ENCODE measurements around the gene CTSC. TPM values are rescaled to one million over a fixed set of nuclear protein-coding genes. Genes with fewer than 3 reads are reported as not detected.

Gene CTSC
- polyA plus RNA-seq, 1 donor from 2014 or later: 5.2 TPM

GRCh38 chr11:88352139-88352538 lies 14.6 kb upstream of the CTSC start:
- Histone ChIP-seq H3K4me2 (ENCODE audit: low read length) (no peak overlapping the region), H3K9ac (ENCODE audit: low read length) (no peak overlapping the region), H3K27me3 (ENCODE audit: insufficient read depth, low read depth, low read length) (no peaks in the 10 kb centered on the region), H3K4me3 (ENCODE audit: low read length) (no peak overlapping the region), H3K27ac (ENCODE audit: low read length) (no peak overlapping the region), H3K79me2 (replicated peaks; ENCODE audit: insufficient read depth, low read length) (no peaks in the 10 kb centered on the region), H3K36me3 (ENCODE audit: insufficient read depth, low read length) (no peaks in the 10 kb centered on the region), H3K9me3 (ENCODE audit: low read length) (no peaks in the 10 kb centered on the region), H2AFZ (ENCODE audit: low read depth, low read length) (no peak overlapping the region), H3F3A (ENCODE audit: insufficient read depth, low read length, poor library complexity, severe bottlenecking) (no peaks in the 10 kb centered on the region), H3K9me2 (ENCODE audit: insufficient read depth, low read length) (no peaks in the 10 kb centered on the region), H4K20me1 (ENCODE audit: insufficient read depth) (no peaks in the 10 kb centered on the region)
- TF ChIP-seq REST (IDR thresholded peaks at IDR 0.05; ENCODE audit: borderline replicate concordance) (no peak), EP300 (conservative IDR thresholded peaks at IDR 0.05; ENCODE audit: poor library complexity, severe bottlenecking) (no peak), EZH2 (IDR thresholded peaks at IDR 0.05; ENCODE audit: borderline replicate concordance, insufficient read depth, low read length, poor library complexity, severe bottlenecking) (no peak), MXI1 (conservative IDR thresholded peaks at IDR 0.05; ENCODE audit: poor library complexity, severe bottlenecking) (no peak), RAD21 (conservative IDR thresholded peaks at IDR 0.05) (no peak), TAF1 (IDR thresholded peaks at IDR 0.05; ENCODE audit: low read depth) (no peak), CTCF (IDR thresholded peaks at IDR 0.05; ENCODE audit: poor library complexity, severe bottlenecking) (no peak), POLR2AphosphoS5 (IDR thresholded peaks at IDR 0.05) (no peak), SMC3 (conservative IDR thresholded peaks at IDR 0.05; ENCODE audit: poor library complexity) (no peak)

GRCh38 chr11:88348870-88349269 lies 11.3 kb upstream of the CTSC start:
- H3K4me2 ChIP-seq (ENCODE audit: low read length): no peak overlapping the region
- H3K9me2 ChIP-seq (ENCODE audit: insufficient read depth, low read length): no peaks in the 10 kb centered on the region
- no peak overlapping the region for H3K9ac ChIP-seq (ENCODE audit: low read length)
- no peak overlapping the region for H2AFZ ChIP-seq (ENCODE audit: low read depth, low read length)
- no peaks in the 10 kb centered on the region for H4K20me1 ChIP-seq (ENCODE audit: insufficient read depth)
- no peak for TF ChIP-seq EP300 (conservative IDR thresholded peaks at IDR 0.05; ENCODE audit: poor library complexity, severe bottlenecking)
- H3K36me3 ChIP-seq (ENCODE audit: insufficient read depth, low read length): no peaks in the 10 kb centered on the region
- no peaks in the 10 kb centered on the region for H3K27me3 ChIP-seq (ENCODE audit: insufficient read depth, low read depth, low read length)
- H3F3A ChIP-seq (ENCODE audit: insufficient read depth, low read length, poor library complexity, severe bottlenecking): no peaks in the 10 kb centered on the region
- H3K4me3 ChIP-seq (ENCODE audit: low read length): no peak overlapping the region
- H3K9me3 ChIP-seq (ENCODE audit: low read length): no peaks in the 10 kb centered on the region
- H3K79me2 ChIP-seq (replicated peaks; ENCODE audit: insufficient read depth, low read length): no peaks in the 10 kb centered on the region
- H3K27ac ChIP-seq (ENCODE audit: low read length): no peak overlapping the region

- Histone ChIP-seq H3K9ac (ENCODE audit: low read length) (no peak overlapping the region), H2AFZ (ENCODE audit: low read depth, low read length) (no peak overlapping the region), H3K27me3 (ENCODE audit: insufficient read depth, low read depth, low read length) (no peaks in the 10 kb centered on the region), H4K20me1 (ENCODE audit: insufficient read depth) (no peaks in the 10 kb centered on the region), H3K36me3 (ENCODE audit: insufficient read depth, low read length) (no peaks in the 10 kb centered on the region), H3K79me2 (replicated peaks; ENCODE audit: insufficient read depth, low read length) (no peaks in the 10 kb centered on the region), H3K4me3 (ENCODE audit: low read length) (no peak overlapping the region), H3F3A (ENCODE audit: insufficient read depth, low read length, poor library complexity, severe bottlenecking) (no peaks in the 10 kb centered on the region), H3K9me3 (ENCODE audit: low read length) (no peaks in the 10 kb centered on the region), H3K4me2 (ENCODE audit: low read length) (no peak overlapping the region), H3K9me2 (ENCODE audit: insufficient read depth, low read length) (no peaks in the 10 kb centered on the region), H3K27ac (ENCODE audit: low read length) (no peak overlapping the region)
- no peak for TF ChIP-seq POLR2AphosphoS5 (IDR thresholded peaks at IDR 0.05)
- TF ChIP-seq MXI1 (conservative IDR thresholded peaks at IDR 0.05; ENCODE audit: poor library complexity, severe bottlenecking): no peak
- TF ChIP-seq CTCF (IDR thresholded peaks at IDR 0.05; ENCODE audit: poor library complexity, severe bottlenecking): no peak
- no peak for TF ChIP-seq TAF1 (IDR thresholded peaks at IDR 0.05; ENCODE audit: low read depth)
- no peak for TF ChIP-seq EZH2 (IDR thresholded peaks at IDR 0.05; ENCODE audit: borderline replicate concordance, insufficient read depth, low read length, poor library complexity, severe bottlenecking)
- TF ChIP-seq REST (IDR thresholded peaks at IDR 0.05; ENCODE audit: borderline replicate concordance): no peak
- TF ChIP-seq SMC3 (conservative IDR thresholded peaks at IDR 0.05; ENCODE audit: poor library complexity): no peak
- no peak for TF ChIP-seq EP300 (conservative IDR thresholded peaks at IDR 0.05; ENCODE audit: poor library complexity, severe bottlenecking)
Observed at GRCh38 chr11:88345949-88346348, 8.4 kb upstream of the CTSC start.
